SIG-M5 treated with dmso at 0.1 percent for 504 hours (cell line): ENCODE results near the gene EME1.
A peak's percentile ranks its signal among the peaks of the same experiment; 100 is the strongest.
"Not testable (repeated sequence)": the region's sequence is repeated elsewhere in the genome, so short reads cannot be mapped to it uniquely, and the experiment has no call there.

Experiments
- DNase-seq: peaks from one replicate; lab custom pipeline; 2025; ENCODE audit not compliant: unreplicated experiment; lab: John Stamatoyannopoulos, UW

Gene EME1

DNA sequence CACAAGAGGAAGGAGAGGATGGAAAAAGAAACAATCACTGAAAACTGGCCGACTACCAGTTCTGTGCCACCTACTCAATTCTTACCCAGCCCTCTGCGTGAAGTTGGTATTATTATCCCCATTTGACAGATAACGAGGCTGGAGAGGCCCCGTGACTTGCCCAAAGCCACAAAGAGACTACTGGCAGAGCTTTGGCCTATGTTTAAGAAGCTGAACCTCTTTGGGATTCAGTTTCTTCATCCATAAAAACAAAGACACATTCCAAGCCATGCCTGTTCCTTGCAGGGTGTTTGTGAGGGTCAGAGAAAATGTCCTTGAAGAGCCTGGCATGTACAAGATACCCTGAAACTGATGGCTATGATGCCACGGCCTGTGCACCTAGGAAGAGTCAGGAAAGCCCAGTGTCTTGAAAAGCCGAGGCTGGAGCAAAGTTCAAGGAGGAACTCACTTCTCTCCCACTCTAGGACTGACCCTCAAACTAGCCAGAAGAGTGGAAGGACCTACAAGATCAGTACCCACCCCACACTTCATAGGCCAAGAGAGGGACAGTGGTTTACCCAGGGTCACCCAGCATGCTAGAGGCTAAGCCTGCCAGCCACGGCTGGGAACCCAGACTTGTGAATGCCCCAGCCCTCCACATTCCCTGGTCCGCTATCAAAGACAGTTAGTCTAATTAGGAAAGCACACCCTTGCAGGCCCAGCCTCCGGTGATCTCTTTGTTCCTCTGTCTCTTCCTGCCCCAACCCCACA lies 51.4 kb downstream of the EME1 start:
- DNase-seq: no peak

DNA sequence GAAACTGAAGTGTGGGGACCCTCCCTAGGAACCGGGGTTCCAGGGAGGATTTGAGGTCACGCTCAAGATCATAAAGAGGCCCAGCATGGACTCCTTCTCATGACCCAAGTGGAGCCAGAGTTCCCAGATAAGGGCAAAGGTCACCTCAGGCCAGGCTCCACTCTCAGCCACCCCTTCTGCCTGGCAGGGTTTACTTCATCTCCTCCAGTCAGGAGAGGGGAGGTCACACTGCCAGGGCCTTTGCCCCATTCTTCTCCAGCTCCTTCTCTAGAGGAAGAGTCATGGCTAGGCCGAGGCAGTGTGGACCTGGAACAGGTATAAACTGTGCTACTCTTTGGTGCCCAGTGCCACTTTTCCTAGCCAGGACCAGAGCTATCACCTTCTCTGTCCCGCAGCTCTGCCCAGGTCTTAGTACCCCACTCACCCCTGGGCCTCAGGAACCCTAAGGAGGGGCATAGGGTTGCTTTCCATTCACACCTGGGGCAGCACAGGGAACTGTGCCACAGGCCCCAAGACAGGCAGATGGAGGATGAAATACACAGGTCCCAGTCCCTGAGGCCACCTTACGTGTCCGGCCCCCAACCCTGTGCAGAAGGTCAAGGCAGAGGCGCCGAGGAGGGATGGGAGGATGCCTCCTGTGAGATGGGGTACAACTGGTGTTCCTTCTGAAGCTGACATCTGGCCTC lies 52.1 kb downstream of the EME1 start:
- DNase-seq: no peak

DNA sequence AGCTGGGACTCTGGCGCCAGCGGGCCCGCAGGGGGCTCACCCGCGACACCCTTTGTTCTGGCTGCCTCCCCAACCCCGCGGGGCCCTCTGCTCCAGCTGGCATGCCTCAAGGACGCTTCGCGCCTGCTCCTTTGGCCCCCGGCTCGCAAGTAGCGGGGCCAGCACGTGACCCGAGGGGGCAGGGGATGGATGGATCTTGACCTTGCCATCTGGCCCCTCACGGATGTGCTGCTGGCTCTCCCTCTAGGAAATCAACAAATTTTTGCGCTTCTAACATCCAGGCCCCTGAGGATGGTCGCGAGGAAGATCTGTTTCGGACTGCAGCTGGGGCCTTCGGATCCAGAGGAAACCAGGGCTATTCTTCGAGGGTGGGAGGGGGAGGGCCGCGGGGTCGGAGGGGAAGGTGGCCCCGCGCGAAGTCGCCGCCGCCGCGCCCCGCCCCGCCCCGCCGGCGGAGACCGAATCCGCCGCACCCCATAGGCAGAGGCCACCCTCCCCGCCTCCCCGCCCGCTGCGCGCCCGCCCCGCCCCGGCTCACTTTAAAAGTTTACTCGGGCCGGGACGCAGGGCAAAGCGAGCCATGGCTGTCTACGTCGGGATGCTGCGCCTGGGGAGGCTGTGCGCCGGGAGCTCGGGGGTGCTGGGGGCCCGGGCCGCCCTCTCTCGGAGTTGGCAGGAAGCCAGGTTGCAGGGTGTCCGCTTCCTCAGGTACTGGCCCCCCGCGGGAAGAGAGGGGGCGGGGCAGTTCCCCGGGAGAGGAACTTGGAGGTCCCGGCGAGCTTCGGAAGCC lies 52.8 kb downstream of the EME1 start, which contains the start of gene ACSF2:
Gene ACSF2, plus strand, starts transcription at position 537 of the 790 bp plus-strand sequence. Its CDS starts 44 bp downstream, at position 581.
- peak; percentile 56 for DNase-seq

DNA sequence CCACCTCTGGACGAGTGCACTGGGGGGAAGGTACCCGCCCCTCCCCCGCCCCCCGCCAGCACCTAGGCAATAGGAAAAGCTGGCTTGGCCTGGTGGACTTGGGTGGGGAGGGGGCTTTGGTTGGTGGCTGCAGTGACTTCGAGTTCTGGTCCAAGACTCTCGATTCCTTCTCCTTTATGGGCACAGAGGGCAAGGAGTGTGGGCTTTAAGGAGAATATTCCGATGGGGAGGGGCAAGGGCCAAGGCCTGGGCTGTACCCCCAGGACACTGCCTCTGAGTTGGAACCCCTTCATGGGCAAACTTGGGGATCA lies 53.4 kb downstream of the EME1 start:
- DNase-seq: no peak

DNA sequence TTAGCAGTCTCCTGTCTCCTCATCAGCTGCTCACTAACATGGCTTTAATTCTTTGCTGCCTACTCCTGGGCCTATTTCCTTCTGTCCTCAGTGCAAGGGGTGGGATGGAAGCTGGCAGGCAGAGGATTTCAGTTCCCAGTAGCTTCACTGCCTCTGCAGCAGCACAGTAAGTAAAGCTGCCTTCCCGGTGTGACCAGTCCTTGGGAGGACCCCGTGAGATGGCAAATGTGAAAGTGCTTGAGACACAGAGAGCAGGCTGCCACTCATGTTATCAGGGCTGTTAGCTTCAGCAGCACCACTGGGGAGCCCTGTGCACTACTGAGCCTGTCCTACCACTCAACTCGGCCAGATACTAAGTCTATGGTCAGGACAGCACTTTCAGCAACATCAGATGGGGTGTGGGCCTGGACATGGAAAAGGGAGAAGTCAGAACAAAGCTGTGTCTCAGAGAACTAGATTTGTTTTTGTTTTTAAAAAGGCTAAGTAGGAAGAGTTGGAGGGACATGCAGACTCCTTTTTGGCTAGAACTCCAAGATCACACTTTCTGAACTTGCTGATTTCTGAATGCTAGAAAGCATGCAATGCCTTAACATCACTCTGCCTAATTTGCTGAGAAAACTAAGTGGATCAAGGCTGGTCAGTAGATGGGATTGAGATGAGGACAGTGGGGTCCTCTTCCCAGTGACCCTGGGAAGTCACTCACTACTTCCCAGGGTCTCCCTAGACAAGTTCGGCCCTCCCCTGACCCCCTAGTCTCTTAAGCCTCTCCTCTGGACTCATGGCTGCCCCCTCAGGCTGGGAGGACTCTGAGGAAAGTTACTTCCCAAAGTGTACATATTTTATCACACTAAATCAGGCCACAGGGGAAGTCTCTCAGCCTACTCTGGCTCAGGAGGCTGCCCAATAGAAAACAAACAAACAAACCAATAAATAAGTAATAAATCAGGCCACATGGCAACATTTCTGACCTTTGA lies 54.1 kb downstream of the EME1 start:
- DNase-seq: peak; percentile 44

DNA sequence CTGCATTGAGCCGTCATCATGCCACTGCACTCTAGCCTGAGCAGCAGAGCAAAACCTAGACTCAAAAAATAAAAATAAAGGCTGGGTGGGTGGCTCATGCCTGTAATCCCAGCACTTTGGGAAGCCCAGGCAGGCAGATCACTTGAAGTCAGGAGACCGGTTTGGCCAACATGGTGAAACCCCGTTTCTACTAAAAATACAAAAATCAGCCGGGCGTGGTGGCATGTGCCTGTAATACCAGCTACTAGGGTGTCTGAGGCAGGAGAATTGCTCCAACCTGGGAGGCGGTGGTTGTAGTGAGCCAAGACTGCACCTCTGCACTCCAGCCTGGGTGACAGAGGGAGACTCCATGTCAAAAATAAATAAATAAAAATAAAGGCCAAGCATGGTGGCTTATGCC lies 55.1 kb downstream of the EME1 start:
- not testable (repeated sequence) for DNase-seq

DNA sequence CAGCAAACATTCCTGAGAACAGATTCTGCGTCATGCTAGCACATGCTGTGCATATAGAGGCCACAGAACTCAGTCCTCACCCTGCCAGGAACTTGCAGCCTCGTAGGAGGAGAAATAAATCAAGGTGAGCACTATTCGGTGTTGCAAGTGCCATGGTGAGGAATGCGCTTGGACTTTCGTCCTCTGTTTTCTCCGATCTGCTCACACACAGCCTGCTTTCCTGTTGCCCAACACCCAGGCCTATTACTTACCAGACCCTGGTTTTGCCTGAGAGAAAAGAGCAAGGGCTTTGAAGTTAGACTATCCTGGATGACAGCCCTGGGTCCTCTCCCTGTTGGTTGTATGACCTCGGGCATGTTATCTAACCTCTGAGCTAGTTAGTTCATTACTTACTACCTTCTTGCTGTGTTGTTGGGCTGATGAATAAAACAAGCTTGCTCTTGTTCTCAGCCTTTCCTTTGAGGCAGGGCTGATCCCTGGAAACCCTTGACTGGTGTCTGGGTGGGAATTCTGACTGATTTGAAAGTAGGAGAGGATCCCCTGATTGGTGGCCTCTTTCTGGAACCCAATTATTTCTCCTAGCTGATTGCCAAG lies 55.9 kb downstream of the EME1 start:
- no peak for DNase-seq

DNA sequence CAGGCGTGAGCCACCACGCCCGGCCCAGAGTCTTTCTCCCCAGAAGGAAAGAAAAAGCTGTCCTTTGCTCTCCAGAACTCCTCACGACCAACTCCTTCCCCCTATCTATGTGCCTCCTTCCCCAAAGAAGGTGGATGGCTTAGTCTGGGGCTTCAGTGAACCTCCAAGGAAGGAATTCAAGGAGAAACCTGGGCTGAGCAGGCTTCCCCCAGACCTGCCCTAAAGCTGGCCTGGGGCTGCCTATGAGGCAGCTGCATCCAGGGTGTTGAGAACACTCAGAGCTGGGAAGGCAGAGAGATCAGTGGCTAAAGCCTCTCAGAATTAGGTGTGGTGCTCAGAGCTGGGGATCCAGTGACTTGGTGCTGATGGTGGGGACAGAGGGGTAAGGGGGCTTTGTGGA lies 56.8 kb downstream of the EME1 start:
- no peak for DNase-seq
